ENCODE data around the gene VGLL4.

Gene VGLL4

GRCh38 chr3:11547498-11547897 is 96.2 kb downstream of the VGLL4 start:
- Histone ChIP-seq H3K36me3 (ENCODE audit: control insufficient read depth, low read depth, low read length) (no peaks in the 10 kb centered on the region), H3K9me3 (ENCODE audit: control insufficient read depth, low read depth, low read length) (no peaks in the 10 kb centered on the region), H3K9ac (ENCODE audit: low read length) (no peak overlapping the region), H3K4me3 (ENCODE audit: low read length) (no peak overlapping the region), H3K27me3 (ENCODE audit: control insufficient read depth, insufficient read depth, low read length) (no peaks in the 10 kb centered on the region), H3K27ac (ENCODE audit: low read length) (no peak overlapping the region), H3K4me1 (ENCODE audit: control insufficient read depth, low read depth, low read length) (no peaks in the 10 kb centered on the region)

GRCh38 chr3:11546657-11547302 is 96.9 kb downstream of the VGLL4 start:
- H3K9ac ChIP-seq (ENCODE audit: low read length), result no peak overlapping the region
- no peaks in the 10 kb centered on the region for H3K27me3 ChIP-seq (ENCODE audit: control insufficient read depth, insufficient read depth, low read length)
- H3K27ac ChIP-seq (ENCODE audit: low read length), result no peak overlapping the region
- H3K4me1 ChIP-seq (ENCODE audit: control insufficient read depth, low read depth, low read length), result no peaks in the 10 kb centered on the region
- no peak overlapping the region for H3K4me3 ChIP-seq (ENCODE audit: low read length)
- H3K9me3 ChIP-seq (ENCODE audit: control insufficient read depth, low read depth, low read length), result no peaks in the 10 kb centered on the region
- no peaks in the 10 kb centered on the region for H3K36me3 ChIP-seq (ENCODE audit: control insufficient read depth, low read depth, low read length)

- Histone ChIP-seq H3K9me3 (ENCODE audit: control insufficient read depth, low read depth, low read length) (no peaks in the 10 kb centered on the region), H3K9ac (ENCODE audit: low read length) (no peak overlapping the region), H3K4me1 (ENCODE audit: control insufficient read depth, low read depth, low read length) (no peaks in the 10 kb centered on the region), H3K27ac (ENCODE audit: low read length) (no peak overlapping the region), H3K27me3 (ENCODE audit: control insufficient read depth, insufficient read depth, low read length) (no peaks in the 10 kb centered on the region), H3K36me3 (ENCODE audit: control insufficient read depth, low read depth, low read length) (no peaks in the 10 kb centered on the region), H3K4me3 (ENCODE audit: low read length) (no peak overlapping the region)
Measured at GRCh38 chr3:11545186-11545851, 98.4 kb downstream of the VGLL4 start.

GRCh38 chr3:11544412-11545181 is 99.1 kb downstream of the VGLL4 start:
- H3K9ac ChIP-seq (ENCODE audit: low read length), result no peak overlapping the region
- no peak overlapping the region for H3K4me3 ChIP-seq (ENCODE audit: low read length)
- H3K4me1 ChIP-seq (ENCODE audit: control insufficient read depth, low read depth, low read length), result no peaks in the 10 kb centered on the region
- H3K9me3 ChIP-seq (ENCODE audit: control insufficient read depth, low read depth, low read length), result no peaks in the 10 kb centered on the region
- H3K27ac ChIP-seq (ENCODE audit: low read length), result no peak overlapping the region
- H3K27me3 ChIP-seq (ENCODE audit: control insufficient read depth, insufficient read depth, low read length), result no peaks in the 10 kb centered on the region
- H3K36me3 ChIP-seq (ENCODE audit: control insufficient read depth, low read depth, low read length), result no peaks in the 10 kb centered on the region

GRCh38 chr3:11543948-11544387 is 99.7 kb downstream of the VGLL4 start:
- H3K27ac ChIP-seq (ENCODE audit: low read length), result no peak overlapping the region
- no peaks in the 10 kb centered on the region for H3K27me3 ChIP-seq (ENCODE audit: control insufficient read depth, insufficient read depth, low read length)
- H3K4me1 ChIP-seq (ENCODE audit: control insufficient read depth, low read depth, low read length), result no peaks in the 10 kb centered on the region
- H3K9ac ChIP-seq (ENCODE audit: low read length), result no peak overlapping the region
- H3K36me3 ChIP-seq (ENCODE audit: control insufficient read depth, low read depth, low read length), result no peaks in the 10 kb centered on the region
- no peak overlapping the region for H3K4me3 ChIP-seq (ENCODE audit: low read length)
- H3K9me3 ChIP-seq (ENCODE audit: control insufficient read depth, low read depth, low read length), result no peaks in the 10 kb centered on the region

GRCh38 chr3:11543141-11543947 is 100.4 kb downstream of the VGLL4 start:
- no peaks in the 10 kb centered on the region for H3K27me3 ChIP-seq (ENCODE audit: control insufficient read depth, insufficient read depth, low read length)
- no peaks in the 10 kb centered on the region for H3K36me3 ChIP-seq (ENCODE audit: control insufficient read depth, low read depth, low read length)
- H3K4me3 ChIP-seq (ENCODE audit: low read length), result no peak overlapping the region
- no peaks in the 10 kb centered on the region for H3K4me1 ChIP-seq (ENCODE audit: control insufficient read depth, low read depth, low read length)
- no peaks in the 10 kb centered on the region for H3K9me3 ChIP-seq (ENCODE audit: control insufficient read depth, low read depth, low read length)
- H3K9ac ChIP-seq (ENCODE audit: low read length), result no peak overlapping the region
- no peak overlapping the region for H3K27ac ChIP-seq (ENCODE audit: low read length)

GRCh38 chr3:11542551-11542950 is 101.2 kb downstream of the VGLL4 start:
- Histone ChIP-seq H3K27ac (ENCODE audit: low read length) (no peak overlapping the region), H3K4me3 (ENCODE audit: low read length) (no peak overlapping the region), H3K27me3 (ENCODE audit: control insufficient read depth, insufficient read depth, low read length) (no peaks in the 10 kb centered on the region), H3K4me1 (ENCODE audit: control insufficient read depth, low read depth, low read length) (no peaks in the 10 kb centered on the region), H3K9me3 (ENCODE audit: control insufficient read depth, low read depth, low read length) (no peaks in the 10 kb centered on the region), H3K9ac (ENCODE audit: low read length) (no peak overlapping the region), H3K36me3 (ENCODE audit: control insufficient read depth, low read depth, low read length) (no peaks in the 10 kb centered on the region)

- H3K27me3 ChIP-seq (ENCODE audit: control insufficient read depth, insufficient read depth, low read length), result no peaks in the 10 kb centered on the region
- no peak overlapping the region for H3K9ac ChIP-seq (ENCODE audit: low read length)
- H3K9me3 ChIP-seq (ENCODE audit: control insufficient read depth, low read depth, low read length), result no peaks in the 10 kb centered on the region
- H3K4me3 ChIP-seq (ENCODE audit: low read length), result no peak overlapping the region
- H3K4me1 ChIP-seq (ENCODE audit: control insufficient read depth, low read depth, low read length), result no peaks in the 10 kb centered on the region
- H3K36me3 ChIP-seq (ENCODE audit: control insufficient read depth, low read depth, low read length), result no peaks in the 10 kb centered on the region
- H3K27ac ChIP-seq (ENCODE audit: low read length), result no peak overlapping the region
Measured at GRCh38 chr3:11541321-11542303, 102.1 kb downstream of the VGLL4 start.

- H3K9me3 ChIP-seq (ENCODE audit: control insufficient read depth, low read depth, low read length), result no peaks in the 10 kb centered on the region
- H3K9ac ChIP-seq (ENCODE audit: low read length), result no peak overlapping the region
- H3K4me1 ChIP-seq (ENCODE audit: control insufficient read depth, low read depth, low read length), result no peaks in the 10 kb centered on the region
- H3K27me3 ChIP-seq (ENCODE audit: control insufficient read depth, insufficient read depth, low read length), result no peaks in the 10 kb centered on the region
- H3K4me3 ChIP-seq (ENCODE audit: low read length), result no peak overlapping the region
- no peak overlapping the region for H3K27ac ChIP-seq (ENCODE audit: low read length)
- H3K36me3 ChIP-seq (ENCODE audit: control insufficient read depth, low read depth, low read length), result no peaks in the 10 kb centered on the region
Measured at GRCh38 chr3:11539677-11540076, 104.0 kb downstream of the VGLL4 start.

GRCh38 chr3:11539218-11539617 is 104.5 kb downstream of the VGLL4 start:
- no peaks in the 10 kb centered on the region for H3K4me1 ChIP-seq (ENCODE audit: control insufficient read depth, low read depth, low read length)
- H3K9me3 ChIP-seq (ENCODE audit: control insufficient read depth, low read depth, low read length), result no peaks in the 10 kb centered on the region
- H3K27me3 ChIP-seq (ENCODE audit: control insufficient read depth, insufficient read depth, low read length), result no peaks in the 10 kb centered on the region
- no peak overlapping the region for H3K27ac ChIP-seq (ENCODE audit: low read length)
- H3K9ac ChIP-seq (ENCODE audit: low read length), result no peak overlapping the region
- H3K36me3 ChIP-seq (ENCODE audit: control insufficient read depth, low read depth, low read length), result no peaks in the 10 kb centered on the region
- H3K4me3 ChIP-seq (ENCODE audit: low read length), result no peak overlapping the region
